GM12878 (cell line): ENCODE results near the gene CD9.

Experiments
- BCLAF1 ChIP-seq: fragments of 450-650 bp; IDR thresholded peaks from 2 replicates; pipeline ENCODE4 v1.6.1; 2017; ENCODE audit warnings: antibody characterized with exemption, mild to moderate bottlenecking, moderate library complexity
- CEBPB ChIP-seq, 2 experiments: fragments of 150-350 bp in 1 of 2; IDR thresholded peaks; 2 replicates each; pipeline ENCODE4 v1.6.1; 2012 to 2014; ENCODE audit warnings: low read depth in 2 of 2, low read length in 2 of 2, borderline replicate concordance in 1 of 2, inconsistent platforms in 1 of 2
- CTCF ChIP-seq, 3 experiments: IDR thresholded peaks in 2 of 3; conservative IDR thresholded peaks in 1 of 3; 2 replicates each; pipeline ENCODE4 v1.5.1; 2011; ENCODE audit warnings: low read depth in 3 of 3, low read length in 3 of 3, mild to moderate bottlenecking in 3 of 3, control low read depth in 2 of 3, moderate library complexity in 2 of 3, inconsistent platforms in 1 of 3, mixed read lengths in 1 of 3; ENCODE audit not compliant: control insufficient read depth in 2 of 3, insufficient read depth in 1 of 3; ENCODE audit errors: extremely low read depth in 1 of 3
- MAX ChIP-seq: IDR thresholded peaks from 2 replicates; pipeline ENCODE4 v1.6.1; 2012; ENCODE audit warnings: low read depth, low read length, improper control_type of control experiment
- NR2C2 ChIP-seq: IDR thresholded peaks from 2 replicates; pipeline ENCODE4 v1.6.1; 2011; ENCODE audit warnings: borderline replicate concordance, low read depth; ENCODE audit not compliant: control insufficient read depth, insufficient read length
- PAX8 ChIP-seq: fragments of 450-650 bp; IDR thresholded peaks from 2 replicates; pipeline ENCODE4 v1.6.1; 2017; ENCODE audit warnings: mild to moderate bottlenecking, moderate library complexity
- SIN3A ChIP-seq: IDR thresholded peaks from 2 replicates; pipeline ENCODE4 v1.6.1; 2012; ENCODE audit warnings: low read depth, low read length, improper control_type of control experiment
- STAT3 ChIP-seq: IDR thresholded peaks from 2 replicates; pipeline ENCODE4 v1.6.1; 2011; ENCODE audit warnings: low read depth, low read length, improper control_type of control experiment
- YY1 ChIP-seq: IDR thresholded peaks from 2 replicates; pipeline ENCODE4 v1.6.1; 2011; ENCODE audit warnings: low read depth, mild to moderate bottlenecking, low read length

GRCh38 chr12:6198985-6199530 is 1.1 kb upstream of the CD9 start:
- no peak for TF ChIP-seq YY1
- no peak for TF ChIP-seq CTCF (IDR thresholded peaks at IDR 0.05 in 2 of 3, conservative IDR thresholded peaks at IDR 0.05 in 1 of 3; ENCODE audit: control insufficient read depth in 2 of 3, extremely low read depth in 1 of 3, insufficient read depth in 1 of 3, low read depth in 3 of 3, low read length in 3 of 3)
- no peak for TF ChIP-seq STAT3
- no peak for TF ChIP-seq MAX
- TF ChIP-seq BCLAF1 = no peak
- TF ChIP-seq NR2C2 = no peak
- no peak for TF ChIP-seq PAX8
- TF ChIP-seq CEBPB (IDR thresholded peaks at IDR 0.05; ENCODE audit: borderline replicate concordance in 1 of 2, low read depth in 2 of 2, low read length in 2 of 2) = no peak
- no peak for TF ChIP-seq SIN3A
